ENCODE measurements around the gene PAX6. TPM values are rescaled to one million over a fixed set of nuclear protein-coding genes. Genes with fewer than 3 reads are reported as not detected.

The PAX6 gene
- 0.14 and 2.3 TPM in 2 replicates for total RNA-seq (2014; rRNA removed; shearing (Covaris generic))

DNA sequence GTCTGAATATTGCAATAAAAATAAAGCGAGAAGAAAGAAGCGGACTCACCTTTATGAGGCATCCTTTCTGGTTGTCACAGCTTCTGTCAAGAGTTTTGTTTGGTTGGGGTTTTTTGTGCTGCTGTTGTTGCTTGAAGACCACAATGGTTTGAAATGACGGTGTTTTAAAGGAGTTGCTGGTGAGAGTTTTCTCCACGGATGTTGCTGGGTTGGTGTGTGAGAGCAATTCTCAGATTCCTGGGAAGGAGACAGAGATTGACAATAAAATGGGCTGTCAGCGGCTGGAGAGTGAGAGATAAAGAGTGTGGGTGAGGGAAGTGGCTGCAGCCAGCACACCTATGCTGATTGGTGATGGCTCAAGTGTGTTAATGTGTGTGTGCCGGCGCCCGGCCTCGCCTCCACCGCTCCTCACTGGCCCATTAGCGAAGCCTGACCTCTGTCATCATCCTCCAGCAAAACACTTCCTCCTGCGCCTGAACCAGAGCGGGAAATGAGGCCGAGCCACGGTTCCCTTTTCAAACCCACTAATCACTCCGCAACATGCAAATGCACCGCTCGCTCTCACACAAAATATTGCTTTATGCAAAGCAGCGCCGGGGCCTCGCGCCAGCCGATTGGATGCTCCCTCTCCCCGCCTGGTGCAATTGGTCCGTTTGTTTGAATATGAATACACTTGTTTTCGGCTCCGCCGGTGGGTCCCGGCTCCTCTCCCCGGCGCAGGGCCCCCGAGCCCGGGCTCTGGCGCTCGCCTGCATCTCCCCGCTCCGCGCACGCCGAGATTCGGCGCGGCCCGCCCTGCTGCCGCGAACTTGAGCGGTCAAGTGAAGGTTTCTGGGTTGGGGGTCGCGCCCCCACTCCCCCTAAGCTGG lies at the start of gene PAX6:
TSS of gene PAX6 (minus strand) at position 544 of the 869 bp plus-strand sequence. CDS start 4,911 bp downstream, outside the sequence.
- no peak for DNase-seq (ENCODE audit: low spot score)

DNA sequence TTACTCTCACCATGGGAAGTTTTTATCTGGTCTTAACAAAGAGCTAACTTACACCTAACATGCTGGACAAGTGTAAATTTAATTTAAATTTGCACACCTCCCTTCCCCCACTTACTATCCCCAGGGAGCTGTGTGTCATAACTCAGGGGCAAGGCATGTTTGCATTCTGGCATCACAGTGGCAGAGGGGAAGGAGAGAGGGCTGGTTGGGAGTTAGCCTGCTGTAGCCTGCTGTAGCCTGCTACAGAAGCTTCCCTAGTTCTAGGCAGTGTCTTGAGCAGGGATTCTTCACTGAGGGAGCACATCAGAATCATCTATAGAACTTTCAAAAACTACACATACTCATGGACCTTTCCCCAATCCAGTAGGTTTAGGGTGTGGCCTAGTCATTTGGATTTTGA lies 49.3 kb upstream of the PAX6 start:
- DNase-seq (ENCODE audit: low spot score): no peak

DNA sequence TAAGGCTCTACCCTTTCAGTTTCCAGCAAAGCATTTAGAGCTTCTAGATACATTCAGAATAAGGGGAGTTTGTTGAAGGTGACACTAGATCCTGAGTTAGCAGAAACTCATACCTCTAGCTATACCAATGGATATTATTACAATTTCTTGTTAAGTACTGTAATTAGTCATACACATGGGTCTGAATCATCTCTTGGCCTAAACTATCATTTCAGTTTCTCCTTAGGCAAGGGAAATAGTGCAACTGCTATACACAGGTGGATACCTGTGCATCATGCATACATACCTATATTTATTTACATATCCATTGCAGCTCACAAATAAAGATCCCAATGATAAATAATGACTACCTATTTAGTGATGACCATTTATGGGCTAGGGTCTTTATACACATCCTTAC lies 45.1 kb upstream of the PAX6 start:
- DNase-seq (ENCODE audit: low spot score): no peak

DNA sequence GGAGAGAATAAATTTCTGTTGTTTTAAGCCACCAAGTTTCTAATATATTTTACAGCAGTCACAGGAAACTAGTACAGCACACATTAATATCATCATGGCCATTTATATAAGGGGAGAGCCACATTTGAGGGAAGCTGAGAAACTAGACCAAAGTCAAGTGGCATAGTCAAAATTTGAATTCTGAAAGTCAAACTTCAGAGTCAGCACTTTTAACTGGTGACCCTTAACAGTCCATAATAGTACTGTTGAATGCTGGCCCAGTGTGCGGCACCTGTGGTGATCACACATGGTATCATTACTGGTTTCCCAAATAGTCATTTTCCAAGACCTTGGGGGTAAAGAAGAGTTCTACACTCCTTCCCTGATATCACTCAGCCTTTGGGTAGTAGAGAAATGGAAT lies 44.3 kb upstream of the PAX6 start:
- no peak for DNase-seq (ENCODE audit: low spot score)

DNA sequence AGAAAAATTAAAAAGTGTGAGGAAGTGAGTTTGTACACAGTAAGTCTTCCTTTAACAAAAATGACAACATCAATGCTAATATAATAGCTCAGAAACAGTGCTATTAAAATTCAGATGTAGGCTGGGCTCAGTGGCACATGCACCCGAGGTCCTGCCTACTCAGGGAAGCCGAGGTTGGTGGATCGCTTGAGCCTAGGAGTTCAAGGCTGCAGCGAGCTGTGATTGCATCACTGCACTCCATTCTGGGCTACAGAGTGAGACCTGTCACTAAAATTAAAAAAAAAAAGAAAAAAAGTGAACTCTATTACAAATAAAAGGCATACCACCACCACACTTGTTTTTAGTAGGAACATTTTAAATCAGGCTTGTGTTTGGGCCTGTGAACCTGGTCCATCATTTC lies 39.2 kb upstream of the PAX6 start:
- DNase-seq (ENCODE audit: low spot score): no peak

DNA sequence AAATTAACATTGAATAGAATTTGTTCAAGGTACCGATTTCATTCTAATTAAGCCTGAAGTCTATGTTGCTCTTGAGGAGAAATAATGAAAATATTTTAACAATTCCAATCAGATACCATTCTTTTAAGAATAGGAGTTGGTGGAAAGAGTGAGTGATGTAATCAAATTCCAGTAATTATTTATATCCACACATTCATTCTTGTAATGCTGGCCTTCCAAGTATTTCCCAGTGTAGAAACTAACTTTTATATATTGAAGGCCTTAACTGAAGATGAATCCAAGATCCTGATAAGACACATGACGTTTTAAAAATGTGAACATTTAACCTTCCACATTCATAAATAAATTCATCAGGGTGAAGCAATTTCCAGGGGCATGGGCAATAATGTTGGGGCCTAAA lies 36.6 kb upstream of the PAX6 start:
- DNase-seq (ENCODE audit: low spot score): no peak

DNA sequence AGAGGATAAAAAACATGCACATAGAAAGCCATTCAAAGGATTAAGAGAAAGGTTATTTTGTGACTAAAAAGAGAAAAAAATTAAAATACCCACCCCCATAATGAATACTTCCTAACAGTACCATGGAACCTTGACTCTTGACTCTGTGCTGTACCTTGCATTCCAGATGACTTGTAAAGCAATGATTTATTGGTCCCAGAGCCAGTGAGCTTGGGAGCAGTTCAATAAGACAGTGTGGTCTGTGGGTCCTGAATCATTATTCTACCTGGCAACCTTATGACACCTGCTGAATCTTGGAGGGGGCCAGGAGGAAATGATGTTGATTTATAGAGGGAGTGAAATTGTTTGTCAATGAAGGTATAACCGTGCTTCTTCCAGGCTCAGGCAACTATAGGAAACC lies 34.2 kb upstream of the PAX6 start:
- no peak for DNase-seq (ENCODE audit: low spot score)

DNA sequence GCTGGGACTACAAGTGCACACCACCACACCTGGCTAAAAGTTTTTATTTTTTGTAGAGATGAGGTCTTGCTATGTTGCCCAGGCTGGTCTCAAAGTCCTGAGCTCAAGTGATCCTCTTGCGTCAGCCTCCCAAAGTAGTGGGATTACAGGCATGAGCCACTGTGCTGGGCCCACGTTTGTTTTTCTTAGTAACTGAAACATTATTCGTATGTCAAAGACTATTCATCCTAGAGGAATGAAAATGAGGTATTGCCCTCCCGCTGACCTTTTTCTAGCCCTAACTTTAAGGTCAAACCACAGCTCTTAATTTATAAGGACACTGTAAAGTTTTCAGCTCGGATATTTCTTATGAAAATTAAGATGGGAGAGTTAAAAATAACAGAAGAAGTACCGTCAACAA lies 33.2 kb upstream of the PAX6 start:
- DNase-seq (ENCODE audit: low spot score): peak; percentile 33

DNA sequence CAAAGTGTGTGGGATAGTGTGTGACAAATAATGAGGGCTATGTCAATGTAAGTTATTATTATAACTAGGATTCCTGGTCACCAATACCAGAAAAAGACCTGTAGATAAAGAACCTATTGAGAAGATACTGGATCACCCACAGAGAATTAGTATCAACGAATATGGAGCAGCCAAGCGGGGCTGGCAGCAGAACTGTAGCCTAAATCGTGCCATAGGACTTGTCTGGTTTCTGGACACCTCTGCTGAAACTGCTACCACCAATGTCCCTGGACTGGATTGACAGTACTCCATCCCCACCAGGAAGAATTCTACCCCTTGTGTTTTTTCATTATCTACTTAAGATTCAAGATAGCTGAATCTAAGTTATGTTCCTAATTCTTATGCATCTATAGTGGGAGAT lies 30.3 kb upstream of the PAX6 start:
- no peak for DNase-seq (ENCODE audit: low spot score)

DNA sequence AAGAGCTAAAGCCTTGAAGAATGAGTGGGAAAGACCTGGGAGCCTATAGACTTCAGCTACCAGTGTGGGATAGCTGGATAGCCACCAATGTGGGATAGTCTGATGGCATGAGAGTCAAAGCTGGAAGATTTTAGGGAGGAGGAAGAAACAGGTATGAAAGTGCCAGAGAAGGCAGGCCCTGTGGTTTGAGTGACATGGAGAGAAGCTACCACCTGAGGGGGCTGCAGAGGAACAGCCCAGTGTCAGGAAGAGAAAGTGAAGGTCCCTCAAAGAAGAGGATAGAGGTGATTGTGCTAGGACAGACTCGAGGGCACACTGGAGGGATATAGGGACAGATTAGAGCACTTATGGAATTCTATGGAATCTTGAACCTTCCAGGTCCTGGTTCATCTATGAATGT lies 23.1 kb upstream of the PAX6 start:
- DNase-seq (ENCODE audit: low spot score): no peak

DNA sequence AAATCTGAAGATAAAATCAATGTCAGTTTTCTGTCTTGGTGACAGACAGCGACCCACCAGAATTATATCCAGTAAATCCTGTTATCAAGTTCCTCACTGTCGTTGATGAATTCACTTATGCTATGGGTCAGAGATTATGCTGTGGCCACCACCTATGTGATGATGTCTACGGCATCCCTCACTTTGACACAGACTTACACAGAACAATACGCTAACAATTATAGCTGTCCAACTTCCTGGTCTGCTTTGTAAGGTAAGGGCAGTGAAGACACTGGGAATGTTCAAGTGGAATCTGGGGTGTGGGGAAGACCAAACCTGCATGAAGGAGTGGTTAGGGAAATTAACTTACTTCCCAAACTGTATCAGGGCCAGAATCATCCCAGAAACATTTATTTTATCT lies 19.3 kb upstream of the PAX6 start:
- no peak for DNase-seq (ENCODE audit: low spot score)

DNA sequence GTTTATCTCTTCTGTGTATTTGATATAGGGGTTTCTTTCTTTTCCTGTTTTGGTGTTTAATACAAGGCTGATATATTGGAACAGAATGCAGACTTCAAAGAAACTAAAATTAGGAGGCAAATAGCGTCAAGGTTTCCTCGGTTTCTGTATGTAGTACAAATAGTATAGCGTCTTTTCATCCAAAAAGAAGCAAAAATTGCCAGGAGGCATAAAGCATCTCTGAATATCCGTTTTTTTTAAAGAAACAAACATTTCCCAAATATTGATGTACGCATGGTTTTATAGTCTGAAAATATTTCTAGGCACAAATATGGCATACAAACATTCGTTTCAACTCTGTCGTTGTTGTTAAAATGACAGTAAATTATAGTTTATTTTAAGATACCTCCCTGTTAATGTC lies 17.1 kb upstream of the PAX6 start:
- no peak for DNase-seq (ENCODE audit: low spot score)

DNA sequence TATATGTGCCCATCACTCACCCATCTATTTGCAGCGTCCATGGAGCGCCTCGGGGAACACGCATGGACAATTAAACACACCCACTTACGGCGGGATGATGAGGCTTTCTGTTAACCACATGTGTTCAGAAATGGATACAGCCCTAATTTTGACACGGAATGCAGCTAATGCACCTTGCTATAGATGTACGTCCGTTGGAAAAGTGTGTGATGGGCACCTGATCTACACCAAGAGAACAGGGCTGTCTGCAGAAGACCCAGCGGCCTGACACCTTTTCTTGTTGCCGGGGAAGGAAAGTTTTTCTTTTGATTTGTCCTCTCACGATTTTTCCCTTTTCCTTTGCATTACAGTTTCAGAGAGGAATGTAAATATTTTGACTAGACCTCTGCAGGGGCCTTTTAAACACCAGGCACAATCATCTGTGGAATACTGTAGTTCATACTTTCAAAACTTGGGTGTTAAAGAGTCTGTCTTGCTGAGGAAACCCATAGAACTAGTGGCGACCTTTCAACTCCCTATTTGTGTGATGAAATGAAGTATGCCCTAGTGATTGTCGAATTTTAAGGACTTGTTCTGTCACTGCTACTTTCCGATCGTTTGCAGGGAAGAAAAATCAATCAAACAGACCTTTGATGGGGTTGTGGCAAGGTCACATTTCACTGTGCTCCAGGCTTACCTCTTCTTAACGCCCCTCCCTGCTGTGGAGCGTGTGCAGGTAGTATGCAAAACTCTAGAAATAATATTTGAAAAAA lies 16.5 kb upstream of the PAX6 start:
- DNase-seq (ENCODE audit: low spot score): no peak

DNA sequence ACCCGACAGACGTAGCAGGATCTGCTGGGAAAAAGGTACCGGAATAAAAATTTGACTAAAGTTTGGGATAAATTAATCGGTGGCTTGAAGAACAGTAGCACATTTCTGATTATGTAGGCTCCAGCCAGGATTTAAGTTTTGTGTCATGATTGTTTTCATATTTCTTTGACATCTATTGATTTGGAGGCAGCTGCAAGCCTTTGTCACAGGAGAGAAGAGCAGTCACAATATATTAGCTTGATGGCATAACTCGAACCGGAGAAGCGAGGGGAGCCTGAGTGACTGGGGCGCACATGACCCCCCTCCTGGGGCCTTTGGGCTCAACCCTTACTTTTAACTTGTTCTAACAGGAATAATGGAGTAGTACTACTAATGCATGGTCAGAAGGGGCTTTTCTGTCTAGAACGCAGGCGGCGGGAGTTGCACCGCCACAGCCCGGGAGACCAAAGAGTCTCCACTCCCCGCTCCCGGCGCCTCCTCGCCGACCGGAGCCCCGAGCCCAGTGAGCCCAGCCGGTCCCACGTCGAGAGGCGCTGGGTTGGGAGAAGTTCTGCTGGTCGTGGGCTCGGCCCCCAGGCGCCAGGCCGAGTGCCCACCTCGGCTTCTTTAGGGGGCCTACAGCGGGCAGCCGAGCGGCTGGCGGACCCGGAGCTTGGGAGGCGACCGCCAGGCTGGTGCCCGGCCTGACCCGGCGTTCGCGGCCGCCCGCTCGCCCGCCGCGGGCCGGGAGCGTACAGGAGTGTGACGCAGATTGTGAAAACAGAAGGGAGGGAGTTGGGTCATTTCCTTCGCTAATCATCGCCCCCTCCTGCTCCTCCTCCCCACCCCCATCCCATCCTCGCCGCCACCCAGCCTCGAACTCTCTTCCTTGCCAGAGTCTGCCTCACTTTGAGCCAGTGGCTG lies 15.7 kb upstream of the PAX6 start:
- DNase-seq (ENCODE audit: low spot score): no peak

DNA sequence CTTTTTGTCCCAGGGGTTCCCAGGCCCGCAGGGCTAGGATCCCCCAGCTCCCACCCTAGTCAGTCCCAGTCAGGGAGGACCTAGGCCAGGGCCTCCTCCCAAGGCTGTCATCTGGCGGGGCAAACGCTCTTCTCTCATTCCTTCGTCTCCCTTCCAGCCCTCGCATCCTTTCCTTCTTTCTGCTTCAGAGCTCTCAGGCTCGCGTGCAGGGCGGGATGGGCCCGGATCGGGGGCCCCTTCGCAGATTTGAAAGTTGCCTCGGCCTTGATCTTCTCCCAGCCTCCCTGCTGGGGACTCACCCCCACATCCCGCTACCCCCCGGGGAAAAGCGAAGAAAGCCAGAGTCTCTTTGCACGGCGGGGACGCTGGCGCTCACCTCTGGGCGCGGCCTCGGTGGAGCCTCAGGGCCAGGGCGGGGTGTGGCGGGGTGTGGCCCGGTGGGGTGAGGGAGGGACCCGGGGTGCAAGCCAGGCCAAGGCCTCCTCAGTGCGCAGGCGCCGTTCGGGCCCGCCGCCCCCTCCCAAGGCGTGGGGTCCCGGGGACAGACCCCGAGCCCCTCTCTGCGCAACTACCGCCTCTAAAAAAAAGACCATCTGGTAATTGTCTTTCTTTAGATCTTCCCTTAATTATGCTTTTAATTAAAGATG lies 14.8 kb upstream of the PAX6 start:
- DNase-seq (ENCODE audit: low spot score): no peak

DNA sequence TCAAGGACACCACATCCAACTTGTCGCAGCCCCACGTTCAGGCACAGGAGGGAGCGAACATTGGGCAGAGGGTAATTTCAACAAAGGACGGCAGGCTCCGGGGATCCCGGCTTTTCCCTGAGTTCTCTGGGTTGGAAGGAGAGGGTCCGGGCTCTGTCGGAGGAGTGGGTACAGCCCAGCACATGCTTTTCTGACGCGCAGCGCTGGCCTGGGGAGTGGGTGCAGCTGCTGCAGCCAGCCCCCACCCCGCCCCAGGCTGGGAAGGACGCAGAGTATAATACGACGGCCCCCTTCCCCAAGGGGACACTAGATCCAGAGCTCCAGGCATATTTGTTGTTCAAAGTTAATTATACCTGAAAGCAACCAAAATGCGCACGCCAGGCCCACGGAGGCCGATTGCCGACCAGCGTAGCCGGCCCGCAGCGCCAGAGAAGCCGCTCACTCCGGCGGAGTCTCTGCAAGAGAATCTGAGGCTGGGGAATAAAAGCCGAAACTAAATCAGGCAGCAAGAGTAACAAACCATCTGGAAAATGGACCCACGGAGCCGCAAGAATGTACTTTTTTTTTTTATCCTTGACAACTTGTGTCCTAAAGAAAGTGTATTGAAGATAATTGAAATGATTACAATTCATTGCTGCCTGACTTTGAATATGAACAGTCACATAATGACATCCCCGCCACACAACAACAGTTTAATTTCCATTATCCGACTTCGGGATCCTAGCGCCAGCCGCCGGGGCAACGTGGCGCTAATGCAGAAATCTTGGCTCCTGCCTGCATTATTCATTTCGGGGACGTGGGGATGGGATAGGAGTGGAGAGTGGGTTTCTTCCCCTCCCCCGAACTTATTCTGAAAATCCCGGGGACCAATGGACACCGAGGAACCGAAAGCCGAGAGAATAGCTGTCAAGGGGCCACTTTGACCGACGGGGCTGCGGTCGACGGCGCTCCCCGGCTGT lies 14.0 kb upstream of the PAX6 start:
- no peak for DNase-seq (ENCODE audit: low spot score)

DNA sequence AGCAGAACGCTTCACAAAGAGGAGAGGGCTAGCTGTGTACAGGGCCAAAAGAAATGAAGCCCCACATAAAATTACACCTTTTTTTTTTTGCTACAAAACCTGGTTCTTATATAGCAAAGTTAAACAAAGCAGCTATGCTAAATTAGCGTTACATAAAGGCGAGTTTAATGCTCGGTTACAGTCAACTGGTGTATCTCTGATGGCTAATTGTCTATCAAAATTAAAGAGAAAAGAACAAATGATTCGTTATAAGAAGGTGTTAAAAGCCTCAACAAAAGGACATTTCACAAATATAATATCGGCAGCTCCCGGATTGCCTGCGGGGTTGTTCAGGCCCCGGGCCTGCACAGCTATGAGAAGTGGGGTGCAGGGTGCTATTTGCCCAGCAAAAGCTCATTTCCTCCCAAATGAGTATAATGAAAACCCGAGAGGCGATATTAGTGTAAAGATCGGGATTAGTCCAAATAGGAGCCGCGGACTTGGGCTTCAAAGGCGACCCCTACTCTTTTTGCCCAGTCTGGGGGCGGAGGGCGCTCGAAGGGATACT lies 13.3 kb upstream of the PAX6 start:
- no peak for DNase-seq (ENCODE audit: low spot score)

DNA sequence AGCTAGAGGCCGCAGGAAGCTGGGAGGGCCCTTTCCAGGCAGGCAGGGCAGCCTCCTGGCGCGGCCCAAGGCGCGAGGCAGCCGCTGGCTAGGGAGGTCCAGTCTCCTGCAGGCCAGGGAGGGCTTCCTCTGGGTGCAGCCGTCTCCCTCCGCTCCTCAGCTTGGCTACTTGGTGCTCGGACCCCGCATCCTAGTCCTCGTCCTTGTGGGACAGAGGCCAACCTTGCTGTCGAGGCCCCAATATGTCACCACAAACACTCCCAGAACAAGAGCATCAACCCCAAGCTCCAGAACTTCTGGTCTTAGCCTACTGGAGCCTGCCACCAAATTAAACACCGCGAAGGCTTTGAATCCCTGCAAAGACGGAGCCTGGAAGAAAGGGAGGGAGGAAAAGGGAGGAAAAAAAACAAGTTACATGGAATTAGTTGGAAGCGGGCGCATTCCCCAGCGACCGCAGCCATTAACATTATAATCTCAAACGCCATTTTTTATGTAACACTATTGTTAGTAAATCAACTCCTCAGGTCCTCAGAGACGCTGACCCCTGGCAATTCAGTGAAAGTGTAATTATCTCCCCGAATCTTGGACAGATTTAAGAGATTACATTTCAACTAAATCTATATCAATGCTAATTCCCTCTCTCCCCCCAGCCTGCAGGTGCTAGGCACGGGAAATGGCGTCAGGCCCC lies 12.7 kb upstream of the PAX6 start:
- no peak for DNase-seq (ENCODE audit: low spot score)

DNA sequence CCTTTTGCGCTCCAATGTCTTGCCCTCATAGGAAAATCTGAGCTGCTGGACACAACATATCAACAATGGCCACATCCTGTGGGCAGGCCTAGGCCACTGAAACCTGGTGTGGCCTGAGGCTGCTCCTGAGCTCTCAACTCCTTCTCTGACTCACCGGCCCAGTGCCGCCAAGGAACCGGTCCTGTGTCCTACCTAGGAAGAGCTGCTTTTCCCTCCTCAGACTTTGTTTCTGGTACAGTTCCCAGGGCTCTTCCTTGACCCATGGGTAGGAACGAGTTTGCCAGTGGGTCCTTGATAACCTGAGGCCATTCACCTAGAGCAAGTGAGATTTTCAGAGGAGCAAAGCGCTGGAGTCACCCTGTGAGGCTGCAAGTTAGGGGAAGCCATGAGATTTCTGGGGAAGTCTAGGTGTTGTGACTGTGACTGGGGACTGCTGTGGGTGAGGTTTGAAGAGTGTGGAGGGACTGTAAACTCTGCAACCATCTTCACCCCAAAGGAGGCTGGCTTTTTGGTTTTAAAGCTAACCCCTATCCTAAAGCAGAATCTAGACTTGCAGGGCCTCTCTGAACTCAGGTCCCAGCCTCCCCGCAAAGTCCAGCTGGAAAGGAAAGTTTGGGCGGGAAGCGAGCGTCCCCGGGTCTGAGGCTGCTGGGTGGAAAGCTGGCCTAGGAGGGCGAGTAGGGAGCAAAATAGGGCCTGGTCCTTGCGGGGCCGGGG lies 12.0 kb upstream of the PAX6 start:
- DNase-seq (ENCODE audit: low spot score): no peak
